G401.6 (cell line): Measurements from ENCODE around the gene CDH19.

Experiments used
- FAIRE-seq: peaks from 2 replicates; lab custom pipeline; 2012; peaks lifted over from hg19 to GRCh38; lab: Jason Lieb, UNC

The CDH19 gene, protein sequence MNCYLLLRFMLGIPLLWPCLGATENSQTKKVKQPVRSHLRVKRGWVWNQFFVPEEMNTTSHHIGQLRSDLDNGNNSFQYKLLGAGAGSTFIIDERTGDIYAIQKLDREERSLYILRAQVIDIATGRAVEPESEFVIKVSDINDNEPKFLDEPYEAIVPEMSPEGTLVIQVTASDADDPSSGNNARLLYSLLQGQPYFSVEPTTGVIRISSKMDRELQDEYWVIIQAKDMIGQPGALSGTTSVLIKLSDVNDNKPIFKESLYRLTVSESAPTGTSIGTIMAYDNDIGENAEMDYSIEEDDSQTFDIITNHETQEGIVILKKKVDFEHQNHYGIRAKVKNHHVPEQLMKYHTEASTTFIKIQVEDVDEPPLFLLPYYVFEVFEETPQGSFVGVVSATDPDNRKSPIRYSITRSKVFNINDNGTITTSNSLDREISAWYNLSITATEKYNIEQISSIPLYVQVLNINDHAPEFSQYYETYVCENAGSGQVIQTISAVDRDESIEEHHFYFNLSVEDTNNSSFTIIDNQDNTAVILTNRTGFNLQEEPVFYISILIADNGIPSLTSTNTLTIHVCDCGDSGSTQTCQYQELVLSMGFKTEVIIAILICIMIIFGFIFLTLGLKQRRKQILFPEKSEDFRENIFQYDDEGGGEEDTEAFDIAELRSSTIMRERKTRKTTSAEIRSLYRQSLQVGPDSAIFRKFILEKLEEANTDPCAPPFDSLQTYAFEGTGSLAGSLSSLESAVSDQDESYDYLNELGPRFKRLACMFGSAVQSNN

DNA sequence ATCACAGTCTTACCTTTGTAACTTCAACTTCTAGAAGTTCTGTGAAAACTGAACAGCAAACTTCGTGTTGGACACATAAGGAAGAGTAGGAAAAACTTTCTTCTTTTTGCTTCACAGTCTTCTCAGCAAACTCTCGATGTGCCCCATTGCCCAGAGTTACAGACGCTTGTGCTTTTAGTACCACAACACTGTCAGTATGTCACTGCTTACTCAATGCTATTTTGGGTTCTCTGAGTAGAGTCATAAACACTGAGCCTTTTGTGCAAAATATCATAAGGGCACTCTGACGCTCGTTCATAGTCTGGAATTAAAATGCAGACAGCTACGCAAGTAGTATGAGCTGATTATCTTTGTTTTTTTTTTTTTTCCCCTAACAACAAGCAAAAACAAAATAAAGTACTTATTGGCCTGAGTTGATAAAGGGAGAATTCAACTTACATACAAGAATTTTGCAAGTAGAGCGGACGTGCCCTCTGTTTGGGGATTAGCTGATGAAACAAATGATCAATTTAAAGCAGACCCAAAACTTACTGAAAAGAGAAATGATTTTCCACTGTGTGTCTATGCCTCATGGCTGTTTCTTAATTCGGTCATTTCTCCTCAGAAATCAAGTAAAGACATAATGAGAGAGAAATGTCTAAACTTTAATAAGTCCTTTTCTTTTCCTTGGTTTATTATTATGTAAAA is at the start of gene CDH19:
Gene CDH19, minus strand, starts transcription at position 150 of the 687 bp plus-strand sequence. CDS start 31,886 bp downstream, outside the sequence.
- no peak for FAIRE-seq

DNA sequence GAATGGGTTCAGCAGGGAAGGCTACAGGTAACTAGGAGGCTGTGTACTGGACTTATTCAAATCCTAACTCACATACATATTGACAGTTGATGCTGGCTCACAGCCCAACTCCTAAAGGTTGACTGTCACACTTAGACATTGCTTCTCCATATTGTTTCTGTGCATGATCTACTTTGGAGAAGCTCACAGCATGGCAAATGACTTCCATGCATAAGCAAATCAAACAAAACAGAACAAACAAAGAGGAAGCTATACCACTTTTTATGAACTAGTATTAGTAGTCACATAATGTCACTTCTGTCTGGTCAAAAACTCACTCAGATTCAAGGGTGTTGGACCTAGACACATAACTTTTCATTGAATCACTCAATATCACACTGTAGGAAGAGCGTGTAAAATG is 43.8 kb upstream of the CDH19 start:
- FAIRE-seq: no peak

DNA sequence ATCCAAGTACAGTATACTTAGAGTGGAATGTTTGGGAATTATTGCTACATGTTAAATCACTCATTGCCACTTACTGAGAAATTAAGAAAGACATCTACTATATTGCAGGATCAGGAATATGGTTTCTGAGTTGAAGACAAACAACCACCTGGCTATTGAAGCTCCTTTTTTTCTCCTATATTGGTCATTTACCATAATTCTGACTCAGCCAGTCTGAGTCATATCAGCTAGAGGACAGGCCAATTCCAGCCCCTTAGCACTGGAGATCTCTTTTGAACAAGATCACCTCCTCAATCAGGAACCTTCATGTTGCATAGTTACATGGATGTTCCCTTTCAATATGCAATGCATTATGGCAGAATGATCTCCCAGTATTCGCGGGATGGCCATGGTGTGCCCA is 42.7 kb upstream of the CDH19 start:
- FAIRE-seq: no peak

DNA sequence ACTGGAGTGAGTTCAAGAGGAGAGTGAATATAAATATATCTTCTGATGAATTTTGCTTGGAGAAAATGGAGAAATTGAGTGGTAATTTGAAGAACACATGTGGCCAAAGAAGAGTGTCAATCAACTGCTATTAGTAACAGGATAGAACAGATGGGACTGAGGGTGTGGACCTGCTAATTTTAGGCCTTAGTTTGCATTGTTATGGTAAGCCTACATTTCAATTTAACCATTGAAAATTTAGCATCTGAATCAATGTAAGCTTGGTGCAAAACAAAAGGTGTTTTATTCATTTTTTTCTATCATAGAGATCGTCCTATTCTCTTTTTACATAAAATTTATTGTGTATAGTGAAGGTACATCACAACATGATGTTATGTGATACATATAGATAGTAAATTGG is 42.1 kb upstream of the CDH19 start:
- FAIRE-seq: no peak

DNA sequence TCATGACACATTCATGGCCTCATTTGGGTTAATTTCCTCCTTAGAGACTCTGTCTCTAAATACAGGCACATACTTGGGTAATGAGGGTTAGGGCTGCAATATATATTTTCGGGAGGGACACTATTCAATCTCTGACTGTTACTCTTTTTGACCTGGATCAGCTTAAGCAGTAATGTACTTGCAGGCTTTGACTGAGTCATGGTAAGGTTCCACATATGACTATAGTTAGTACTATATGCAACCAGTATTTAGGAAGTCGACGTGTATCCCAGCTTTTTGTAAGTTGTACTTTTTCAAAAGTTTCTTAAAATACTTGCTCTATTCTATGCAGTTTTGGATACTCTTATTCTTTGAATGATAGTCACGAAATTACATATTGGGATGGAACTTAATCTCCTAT is 37.2 kb upstream of the CDH19 start:
- FAIRE-seq: no peak

DNA sequence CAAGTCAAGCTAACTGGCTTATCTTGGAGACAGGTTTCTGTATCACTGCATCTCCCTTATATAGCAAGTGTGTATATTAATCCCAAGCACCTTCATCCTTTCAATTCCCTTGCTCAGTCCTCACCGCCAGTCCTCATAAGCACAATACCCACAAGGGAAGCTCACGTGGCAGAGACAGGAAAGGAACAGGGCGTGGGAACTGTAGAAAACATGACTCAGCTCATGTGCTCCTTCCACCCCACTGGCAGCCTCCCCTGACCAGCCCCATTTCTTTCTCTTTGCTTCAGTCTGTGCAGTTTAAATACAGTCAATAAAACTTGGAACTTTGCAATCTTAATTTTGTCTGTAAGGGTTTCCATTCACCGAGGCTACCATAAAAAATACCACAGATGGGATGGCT is 36.5 kb upstream of the CDH19 start:
- FAIRE-seq: no peak

DNA sequence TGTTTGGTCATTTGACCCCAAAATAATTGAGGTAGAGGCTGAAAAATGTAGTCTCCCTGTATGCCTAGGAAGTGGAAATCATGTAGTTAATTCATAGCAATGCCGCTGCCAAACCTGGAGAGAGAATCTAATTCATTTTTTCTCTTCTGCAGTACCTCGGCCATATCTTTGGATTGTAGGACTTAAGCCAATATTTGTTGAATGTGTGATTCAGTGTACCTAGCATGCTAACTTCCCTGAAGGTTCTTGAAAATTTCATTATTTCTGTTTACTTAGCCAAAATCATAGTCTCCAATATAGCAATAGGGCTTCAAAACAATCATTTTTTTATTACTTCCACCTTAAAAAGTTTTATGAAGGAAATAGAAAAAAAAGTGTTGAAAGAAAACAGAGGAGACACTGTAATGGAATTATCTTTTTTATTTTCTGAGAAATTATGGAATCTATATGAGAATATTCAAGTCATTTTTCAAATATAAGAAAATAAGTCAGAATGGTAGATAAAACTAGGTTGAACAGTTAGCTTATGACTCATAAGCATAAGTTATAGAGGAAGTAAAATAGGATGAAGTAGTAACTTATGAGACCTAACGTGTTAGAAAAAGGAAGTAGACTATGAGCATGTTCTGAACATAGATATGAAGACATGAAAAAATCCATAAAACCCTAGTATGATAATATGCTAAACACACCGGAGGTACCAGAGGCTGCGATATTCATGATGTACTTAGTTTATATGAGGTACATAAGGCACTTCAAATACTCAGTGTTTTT is 35.2 kb upstream of the CDH19 start:
- no peak for FAIRE-seq

DNA sequence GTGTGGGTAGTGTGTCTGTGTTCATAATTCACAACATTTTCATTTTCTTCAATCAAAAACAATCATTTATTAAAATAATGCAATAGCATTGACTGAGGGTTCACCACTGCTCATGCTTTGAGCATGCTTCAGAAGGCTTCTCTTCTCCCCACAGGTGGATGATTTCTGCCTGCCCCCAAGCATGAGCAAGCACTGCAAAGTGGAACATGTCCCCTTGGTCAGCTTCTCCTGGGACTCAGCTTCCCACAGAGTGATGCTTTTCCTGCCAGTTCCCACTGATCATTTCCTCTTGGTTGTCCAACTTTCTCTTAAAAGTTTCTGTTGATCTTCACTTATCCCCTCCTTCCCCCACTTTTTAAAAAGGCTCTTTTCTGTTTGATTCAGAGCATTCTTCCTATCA is 31.5 kb upstream of the CDH19 start:
- no peak for FAIRE-seq

DNA sequence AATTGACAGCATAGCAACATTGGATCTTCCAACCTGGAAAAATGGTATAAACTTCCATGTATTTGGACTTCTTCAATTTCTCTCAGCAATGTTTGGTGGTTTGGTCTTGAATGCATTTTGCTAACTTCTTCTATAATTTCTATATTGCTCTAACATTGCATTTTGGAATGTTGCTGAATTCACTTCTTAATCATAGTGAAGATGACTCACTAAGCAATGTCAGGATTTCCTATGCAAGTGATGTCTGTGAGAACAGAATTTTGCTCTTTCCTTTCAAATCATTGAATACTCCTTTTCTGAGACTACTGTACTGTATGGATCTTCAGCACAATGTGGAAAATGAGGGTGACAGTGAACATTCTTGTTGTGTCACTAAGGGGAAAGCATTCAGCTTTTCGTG is 28.9 kb upstream of the CDH19 start:
- FAIRE-seq: no peak

DNA sequence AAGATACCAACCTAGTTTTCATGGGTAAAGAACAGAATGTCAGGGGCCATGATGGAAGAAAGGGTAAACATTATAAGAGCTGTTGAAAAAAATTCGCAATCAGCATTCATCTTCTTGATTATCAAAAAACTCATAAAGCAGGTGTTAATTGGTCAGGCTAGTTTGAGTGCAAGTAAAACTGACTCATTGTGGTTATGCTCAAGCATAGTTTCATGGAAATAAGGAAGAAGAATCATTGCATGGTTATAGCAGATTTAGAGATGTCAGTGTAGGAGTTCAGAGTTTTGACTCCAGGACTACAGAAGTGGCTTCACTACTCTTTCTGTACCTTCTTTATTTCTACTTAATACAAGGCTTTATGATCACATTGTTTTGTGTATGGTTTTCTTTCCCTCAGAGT is 26.9 kb upstream of the CDH19 start:
- no peak for FAIRE-seq

DNA sequence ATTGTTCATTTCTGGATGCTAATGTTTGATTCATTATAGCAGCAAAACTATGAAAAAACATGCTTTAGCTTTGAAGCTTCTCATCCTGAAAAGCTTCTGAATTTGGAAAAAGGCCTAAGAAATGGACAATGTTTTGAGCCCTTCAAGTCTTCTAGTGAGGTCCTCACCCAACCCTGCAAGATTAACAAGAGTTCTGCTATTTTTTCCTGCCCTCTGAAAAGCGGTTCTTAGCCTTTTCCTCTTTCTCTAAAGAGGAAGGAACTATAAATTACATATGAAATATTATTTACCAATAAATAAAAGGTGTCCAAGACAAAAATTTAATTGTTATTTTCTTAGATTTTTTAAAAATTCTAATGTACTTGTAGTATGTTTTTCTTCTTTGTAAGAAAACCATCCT is 19.9 kb upstream of the CDH19 start:
- FAIRE-seq: no peak

DNA sequence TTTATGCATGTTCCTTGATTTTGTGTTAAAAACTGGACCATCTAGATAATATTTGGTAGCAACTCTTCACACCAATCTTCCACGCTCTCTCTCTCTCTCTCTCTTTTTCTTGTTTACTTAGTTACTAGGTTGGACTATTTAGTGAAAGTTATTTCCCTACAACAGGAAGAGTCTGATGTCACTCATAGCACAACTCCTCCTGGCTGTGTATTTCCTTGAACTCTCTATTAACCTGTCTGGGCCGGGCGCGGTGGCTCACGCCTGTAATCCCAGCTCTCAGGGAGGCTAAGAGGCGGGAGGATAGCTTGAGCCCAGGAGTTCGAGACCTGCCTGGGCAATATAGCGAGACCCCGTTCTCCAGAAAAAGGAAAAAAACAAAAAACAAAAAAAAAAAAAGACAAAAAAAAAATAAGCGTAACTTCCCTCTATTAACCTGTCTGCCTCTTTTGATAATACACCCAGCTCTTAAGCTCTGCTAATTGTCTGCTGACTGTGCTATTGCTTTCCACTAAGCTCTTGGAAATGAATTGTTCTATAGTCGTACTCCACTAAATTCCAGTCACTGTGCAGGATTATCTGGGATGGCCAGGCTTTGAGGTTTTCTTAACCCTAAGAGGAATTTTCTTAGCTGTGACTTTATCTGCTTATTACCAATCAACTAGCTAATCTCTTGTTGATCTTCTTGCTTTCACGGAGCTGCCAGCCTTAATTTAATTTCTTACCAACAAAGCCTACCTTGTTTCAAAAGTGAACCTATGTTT is 18.1 kb upstream of the CDH19 start:
- FAIRE-seq: no peak

DNA sequence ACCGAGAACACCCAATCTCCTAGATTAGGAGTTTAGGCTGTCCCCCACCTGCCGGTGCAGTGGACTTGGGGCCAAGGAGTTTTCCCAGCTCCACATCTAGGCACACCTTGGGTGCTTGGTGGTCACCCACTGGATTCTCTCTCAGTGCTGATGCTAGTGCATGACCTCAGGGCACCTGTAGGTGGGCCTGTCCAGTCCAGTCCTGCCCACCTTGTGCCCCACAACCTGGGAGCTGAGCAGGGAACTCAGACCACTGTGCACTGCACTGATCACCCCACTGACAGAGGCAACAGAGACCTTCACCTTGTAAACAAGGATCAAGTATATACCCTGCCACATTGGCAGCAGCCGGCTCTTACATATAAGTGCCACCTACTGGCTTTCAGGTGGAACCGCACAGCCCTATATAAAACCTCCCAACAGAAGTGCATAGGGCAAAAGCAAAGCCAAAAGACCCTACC is 12.7 kb upstream of the CDH19 start:
- no peak for FAIRE-seq

DNA sequence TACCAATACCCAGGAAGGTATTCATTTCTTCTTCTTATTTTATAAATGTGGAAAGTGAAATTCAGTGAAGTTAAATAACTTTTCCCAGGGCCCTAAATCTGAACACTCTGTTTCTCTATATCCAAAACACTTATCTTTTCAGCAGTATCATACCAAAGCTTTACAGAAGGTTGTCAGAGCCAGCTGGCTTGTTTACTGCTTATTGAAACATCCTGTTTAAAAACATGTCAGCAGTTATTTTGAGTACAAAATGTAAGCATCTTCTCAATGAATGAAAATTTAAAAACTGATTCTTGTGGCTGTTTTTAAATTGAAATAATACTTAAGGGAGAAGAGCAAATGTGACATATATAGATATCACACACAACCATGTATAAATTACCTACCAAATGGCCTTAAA is 11.3 kb upstream of the CDH19 start:
- FAIRE-seq: no peak

DNA sequence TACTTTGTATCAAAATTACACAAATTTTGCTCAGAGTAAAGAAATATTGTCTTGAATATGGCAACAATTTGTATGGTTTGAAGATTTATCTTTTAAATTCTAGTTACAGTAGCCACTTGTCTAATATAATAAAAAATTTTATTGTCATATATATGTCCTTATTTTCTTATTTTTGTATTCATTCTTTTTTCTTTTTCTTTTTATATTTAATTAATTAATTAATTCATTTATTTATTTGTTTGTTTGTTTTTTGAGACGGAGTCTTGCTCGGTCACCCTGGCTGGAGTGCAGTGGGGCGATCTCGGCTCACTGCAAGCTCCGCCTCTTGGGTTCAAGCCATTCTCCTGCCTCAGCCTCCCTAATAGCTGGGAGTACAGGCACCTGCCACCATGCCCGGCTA is 3.7 kb upstream of the CDH19 start:
- no peak for FAIRE-seq

DNA sequence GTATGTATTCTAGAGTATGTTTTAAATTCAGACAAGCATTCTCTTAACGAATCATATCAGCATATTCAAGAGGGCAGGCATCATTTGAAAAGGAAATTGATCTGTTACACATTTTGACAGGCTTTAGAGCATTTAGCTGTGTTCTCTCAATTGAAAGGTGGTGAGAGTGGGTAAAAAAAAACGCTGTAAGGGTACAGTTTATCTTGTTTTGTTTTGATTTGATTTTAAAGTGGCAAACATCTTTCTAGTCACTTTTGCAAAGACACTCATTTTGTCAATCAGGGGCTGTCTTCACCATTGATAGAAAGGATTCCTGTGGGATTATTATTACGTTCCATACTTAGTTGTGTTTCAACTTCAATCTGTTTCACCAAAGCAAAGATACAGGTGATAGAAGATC is 2.2 kb downstream of the CDH19 start:
- FAIRE-seq: no peak

DNA sequence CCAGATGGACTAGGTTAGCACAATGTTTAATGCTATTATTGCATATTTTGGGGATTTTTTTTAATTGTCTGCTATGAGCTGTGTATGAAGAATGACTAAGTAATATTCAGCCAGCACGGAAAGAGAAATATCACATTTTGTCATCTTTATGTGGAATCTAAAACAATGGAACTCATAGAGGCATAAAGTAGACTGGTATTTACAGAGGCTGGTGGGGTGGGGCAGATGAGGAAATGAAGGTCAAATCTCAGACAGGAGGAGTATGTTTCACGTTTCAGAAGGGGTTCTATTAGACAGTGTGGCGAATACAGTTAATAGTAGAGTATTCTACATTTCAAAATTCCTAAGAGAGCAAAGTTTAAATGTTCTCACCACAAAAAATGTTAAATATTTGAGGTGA is 4.7 kb downstream of the CDH19 start:
- no peak for FAIRE-seq

DNA sequence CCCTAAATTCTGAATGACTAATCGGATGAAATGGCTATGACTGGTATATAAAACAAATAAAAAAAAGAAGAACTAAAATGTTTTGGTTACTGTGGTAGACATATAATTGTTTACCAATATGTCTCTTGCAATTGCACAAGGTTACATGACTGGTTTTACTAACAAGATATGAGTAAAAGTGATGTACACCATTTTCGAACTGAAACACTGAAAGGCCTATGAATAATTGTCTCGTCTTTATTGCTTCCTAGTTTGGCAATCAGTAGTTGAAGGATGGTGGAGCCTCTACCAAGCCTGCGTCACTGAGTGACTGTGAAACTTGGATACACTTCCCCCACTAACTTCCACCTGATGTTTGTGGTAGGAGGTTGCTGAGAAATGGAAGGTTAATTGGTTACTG is 16.5 kb downstream of the CDH19 start:
- FAIRE-seq: no peak

DNA sequence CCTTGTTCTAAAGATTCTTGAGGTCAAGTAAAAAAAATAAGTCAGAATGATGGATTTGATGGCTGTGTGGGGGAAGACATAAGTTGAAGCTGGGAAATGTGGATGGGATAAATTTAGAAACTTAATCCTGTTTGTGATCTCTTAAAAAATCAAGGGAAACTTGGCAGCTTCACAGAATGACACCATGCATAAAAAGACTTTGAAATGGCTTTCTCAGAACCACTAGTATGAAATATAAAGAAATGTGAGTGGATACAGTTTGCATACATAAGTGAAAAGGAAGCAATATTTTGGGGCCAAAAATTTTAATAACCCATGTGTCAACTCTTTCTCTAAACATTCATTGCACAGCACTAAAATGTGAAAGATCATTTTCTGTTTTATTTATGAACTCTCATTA is 21.7 kb downstream of the CDH19 start:
- FAIRE-seq: no peak

DNA sequence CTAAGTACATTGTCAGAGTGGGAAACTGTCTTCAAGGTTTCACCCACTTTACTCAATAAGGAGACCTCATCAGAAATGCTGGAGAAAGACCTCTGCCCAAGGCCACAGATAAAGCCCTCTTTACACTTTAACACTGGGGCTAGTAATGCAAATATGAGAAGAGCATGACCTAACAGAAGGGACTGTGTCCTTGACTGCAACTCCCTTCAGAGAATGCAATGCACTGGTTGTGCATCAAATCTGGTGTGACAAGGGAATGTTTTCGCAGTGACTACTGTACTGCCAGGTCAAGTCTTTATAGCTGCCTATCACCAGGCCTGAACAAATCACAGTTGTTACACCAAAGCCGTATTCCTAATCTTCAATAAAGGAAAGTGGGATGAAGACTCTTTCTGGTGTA is 28.6 kb downstream of the CDH19 start:
- FAIRE-seq: no peak

DNA sequence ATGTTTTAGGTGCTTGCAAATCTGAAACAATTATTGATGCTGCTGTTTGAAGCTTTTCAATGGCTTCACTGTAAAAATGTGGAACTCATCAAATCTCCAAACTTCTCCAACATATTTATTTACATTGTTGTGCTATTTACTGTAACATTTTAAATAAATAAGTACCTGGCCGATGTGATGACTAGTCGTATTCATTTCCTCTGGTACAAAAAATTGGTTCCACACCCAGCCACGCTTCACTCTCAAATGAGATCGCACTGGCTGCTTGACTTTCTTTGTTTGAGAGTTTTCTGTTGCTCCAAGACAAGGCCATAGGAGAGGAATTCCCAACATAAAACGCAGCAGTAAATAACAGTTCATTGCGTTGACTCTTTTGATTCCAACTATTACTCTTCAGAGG is 32.0 kb downstream of the CDH19 start:
- no peak for FAIRE-seq

DNA sequence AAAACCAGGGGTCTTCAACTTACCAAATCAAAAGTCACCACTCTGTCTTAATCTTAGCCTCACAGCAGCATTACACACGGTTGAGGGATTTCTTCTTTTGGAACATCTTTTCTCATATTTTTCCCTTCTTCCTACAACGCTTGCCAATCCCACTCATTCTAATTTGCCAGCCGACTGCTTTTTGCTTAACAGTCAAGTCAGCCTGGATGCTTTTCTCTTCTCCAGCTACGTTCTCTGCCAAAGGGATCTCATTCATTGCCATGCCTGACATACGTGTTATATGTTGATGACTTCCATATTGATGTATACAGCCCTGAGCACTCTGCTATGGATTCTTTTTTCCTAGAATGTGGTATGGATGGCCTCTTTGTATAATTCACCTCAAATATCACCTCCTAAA is 37.3 kb downstream of the CDH19 start:
- no peak for FAIRE-seq
